Measurements from ENCODE around the gene SLC27A1.

Gene SLC27A1

DNA sequence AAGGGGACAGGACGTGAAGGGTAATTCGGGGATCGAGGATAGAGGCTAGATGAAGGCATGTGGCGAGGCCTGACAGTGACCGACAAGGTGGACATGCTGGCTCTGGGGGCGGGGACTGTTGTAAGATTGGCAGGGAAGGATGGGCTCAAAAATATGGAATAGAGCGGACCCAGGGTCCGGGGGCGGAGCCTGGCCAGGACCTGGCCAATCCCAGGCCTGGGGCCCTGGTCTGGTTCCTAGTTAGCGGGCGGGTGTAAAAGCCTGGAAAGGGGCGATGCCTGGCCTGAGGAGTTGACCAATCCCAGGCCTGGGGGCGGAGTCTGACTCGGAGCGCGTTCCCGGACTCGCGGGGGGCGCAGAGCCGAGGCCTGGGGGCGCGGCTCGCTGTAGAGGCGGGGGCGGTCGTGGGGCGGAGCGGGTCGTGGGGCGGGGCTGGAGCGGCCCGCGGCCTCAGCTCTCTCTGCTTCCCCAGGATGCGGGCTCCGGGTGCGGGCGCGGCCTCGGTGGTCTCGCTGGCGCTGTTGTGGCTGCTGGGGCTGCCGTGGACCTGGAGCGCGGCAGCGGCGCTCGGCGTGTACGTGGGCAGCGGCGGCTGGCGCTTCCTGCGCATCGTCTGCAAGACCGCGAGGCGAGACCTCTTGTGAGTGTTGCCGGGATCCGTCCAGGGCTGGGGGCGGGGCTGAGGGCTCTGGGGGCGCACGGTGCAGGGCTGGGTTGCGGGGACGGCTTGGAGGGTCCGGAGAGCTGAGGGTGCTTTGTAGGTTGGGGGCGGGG is at the start of gene SLC27A1:
TSS of gene SLC27A1 (plus strand) at position 457 of the 774 bp plus-strand sequence. CDS start at position 474, 17 bp downstream.
- peak; percentile 85 for DNase-seq

DNA sequence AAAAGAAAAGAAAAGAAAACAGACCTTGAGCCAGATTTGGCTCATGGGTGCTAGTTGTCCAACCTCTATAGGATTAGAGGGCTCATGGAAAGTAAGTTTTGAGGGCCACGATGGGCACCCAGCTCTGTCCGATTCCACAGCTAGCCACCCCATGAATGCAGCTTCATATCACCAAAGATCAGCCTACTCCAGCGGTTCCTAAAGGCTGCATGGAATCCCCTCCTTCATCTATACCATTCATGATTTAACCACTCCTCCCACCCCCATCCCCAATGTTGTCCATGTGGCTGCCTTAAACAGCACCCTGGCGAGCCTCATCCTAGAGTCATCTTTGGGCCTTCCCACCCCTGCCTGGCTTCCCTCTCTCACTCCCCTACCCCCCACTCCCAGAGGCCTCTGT is 48.4 kb upstream of the SLC27A1 start:
- no peak for DNase-seq

DNA sequence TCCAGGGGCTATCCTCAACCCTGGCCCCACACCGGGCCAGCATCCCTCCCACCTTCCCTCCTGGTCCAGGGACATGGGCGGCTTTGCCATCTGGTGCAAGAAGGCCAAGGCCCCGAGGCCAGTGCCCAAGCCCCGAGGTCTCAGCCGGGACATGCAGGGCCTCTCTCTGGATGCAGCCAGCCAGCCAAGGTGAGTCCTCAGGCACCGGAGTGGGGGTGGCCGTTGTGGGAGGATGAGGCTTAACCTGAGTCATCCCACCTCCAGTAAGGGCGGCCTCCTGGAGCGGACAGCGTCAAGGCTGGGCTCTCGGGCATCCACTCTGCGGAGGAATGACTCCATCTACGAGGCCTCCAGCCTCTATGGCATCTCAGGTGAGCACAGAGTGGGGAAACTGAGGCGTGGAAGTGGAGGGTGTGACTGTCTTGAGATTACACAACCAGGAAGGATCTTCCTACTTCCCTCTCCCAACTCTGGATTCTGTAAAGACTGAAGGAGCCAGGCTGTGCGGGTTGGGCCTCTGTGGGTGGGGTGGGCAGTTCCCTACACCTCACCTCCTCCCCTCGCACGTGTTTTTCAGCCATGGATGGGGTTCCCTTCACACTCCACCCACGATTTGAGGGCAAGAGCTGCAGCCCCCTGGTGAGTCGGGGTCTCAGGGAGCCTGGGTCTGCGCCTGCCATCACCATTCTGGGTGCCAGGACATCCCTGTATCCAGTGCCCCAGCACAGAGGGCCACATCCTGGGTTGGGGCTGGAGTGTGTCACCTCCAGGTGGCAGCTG is 46.7 kb upstream of the SLC27A1 start:
- DNase-seq: no peak

DNA sequence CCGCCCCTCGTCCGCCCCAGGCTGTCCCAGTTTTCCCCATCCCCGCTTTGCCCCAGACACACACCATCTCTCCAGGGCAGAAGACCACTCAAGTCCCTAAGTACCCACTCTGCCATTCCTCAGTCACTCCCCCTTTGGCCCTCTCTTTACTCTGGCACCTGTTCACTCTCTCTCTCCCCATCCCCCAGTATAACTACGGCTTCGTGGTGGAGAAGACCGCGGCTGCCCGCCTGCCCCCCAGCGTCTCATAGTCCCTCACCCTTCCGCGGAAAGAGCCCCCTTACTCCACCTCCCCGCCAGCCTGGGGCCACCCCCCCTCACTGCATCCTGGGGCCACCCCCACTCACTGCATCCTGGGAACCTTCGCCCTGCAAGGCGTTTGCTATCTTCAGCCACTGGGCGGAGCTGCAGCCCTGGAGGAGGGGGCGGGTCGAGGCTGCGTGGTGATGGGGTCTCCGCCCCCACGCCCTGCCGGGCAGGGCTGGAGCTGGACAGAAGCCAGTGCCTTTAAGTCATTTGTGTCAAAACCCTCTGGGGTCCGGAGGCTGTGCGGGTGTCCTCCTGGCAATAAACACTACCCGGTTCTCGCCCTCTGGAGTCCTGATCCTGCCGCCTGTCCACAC is 45.5 kb upstream of the SLC27A1 start:
- DNase-seq: no peak

DNA sequence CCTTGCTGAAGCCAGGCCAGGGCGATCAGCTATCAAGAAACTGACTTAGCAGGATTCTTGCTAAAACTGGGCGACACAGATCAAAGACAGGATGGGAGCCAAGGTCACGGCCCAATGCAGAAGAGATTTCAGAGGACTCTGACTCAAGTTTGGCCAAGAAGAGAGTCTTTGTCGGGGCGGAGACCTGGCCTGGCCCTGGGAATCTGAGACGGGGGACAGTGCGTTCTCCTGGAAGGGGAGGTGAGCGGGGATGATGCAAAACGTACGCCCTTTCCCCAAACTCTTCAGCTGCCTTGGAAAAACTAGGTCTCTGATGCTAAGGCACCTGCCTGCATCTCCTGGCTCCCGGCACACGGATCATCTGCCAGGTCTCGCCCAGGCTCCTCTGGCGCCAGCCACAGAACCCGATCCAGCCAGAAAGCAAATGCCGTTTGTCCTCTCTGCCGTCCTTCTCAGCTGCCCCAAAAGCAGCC is 40.6 kb upstream of the SLC27A1 start:
- no peak for DNase-seq

DNA sequence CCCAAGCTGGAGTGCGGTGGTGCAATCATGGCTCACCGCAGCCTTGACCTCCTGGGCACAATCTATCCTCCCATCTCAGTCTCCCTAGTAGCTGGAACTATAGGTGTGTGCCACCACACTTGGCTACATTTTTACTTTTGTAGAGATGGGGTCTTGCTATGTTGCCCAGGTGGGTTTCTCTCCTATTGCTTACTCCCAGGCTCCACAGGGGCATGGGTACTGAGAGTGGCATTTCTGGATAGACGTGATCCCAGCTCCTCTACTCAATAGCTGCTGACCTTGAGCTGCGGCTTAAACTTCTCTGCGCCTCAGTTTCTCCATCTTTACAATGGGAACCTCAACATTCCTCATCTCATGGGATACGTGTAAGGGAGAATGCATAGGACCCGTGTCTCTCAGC is 38.9 kb upstream of the SLC27A1 start:
- DNase-seq: no peak

DNA sequence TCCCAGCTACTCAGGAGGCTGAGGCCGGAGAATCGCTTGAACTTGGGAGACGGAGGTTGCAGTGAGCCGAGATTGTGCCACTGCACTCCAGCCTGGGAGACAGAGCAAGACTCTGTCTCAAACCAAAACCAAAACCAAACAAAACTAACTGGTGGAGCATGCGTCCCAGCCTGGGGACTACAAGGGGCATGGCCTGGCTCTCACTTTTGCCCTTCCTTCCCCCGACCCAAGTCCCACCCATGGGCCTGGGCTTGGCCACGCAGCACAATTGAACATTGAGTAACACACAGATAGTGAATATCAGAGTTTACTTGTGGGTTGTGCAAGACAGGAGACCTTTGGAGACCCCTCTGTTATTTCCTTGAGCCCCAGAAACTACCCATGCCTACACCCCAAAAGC is 35.1 kb upstream of the SLC27A1 start:
- no peak for DNase-seq

DNA sequence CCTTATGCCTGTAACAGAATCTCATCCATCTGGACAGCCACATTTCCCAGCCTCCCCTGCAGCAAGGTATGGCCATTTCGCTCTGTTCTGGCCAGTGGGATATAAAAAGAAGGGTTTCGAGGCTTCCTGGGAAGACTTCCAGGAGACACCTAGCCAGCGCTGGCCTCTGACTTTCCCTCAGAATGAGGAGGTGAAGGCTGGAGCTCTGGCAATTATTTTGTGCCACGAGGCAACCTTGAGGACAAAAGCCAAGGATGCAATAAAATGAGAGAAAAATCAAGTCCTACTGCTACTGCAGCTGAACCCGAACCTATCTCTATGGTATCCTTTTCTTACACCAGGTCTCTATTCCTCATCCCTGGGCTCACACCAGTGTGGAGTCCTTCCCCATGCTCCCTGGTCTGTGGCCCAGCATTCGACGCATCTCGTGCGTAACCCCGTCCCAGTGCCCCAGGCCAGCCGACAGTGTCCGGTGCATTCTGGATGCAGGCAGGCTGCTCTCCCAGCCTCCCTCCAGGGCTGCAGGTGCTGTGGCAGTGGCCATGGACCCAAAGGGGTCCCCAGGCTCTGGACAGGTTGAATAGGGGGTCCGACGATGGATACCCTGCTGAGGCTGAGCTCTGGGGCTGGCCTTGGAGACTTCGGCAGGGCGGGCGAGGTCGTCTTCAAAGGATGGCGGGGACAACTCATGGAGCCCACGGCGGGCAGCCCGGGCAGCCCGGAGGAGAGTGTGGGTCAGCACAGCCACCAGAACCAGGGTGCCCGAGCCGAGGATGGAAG is 34.0 kb upstream of the SLC27A1 start:
- no peak for DNase-seq

DNA sequence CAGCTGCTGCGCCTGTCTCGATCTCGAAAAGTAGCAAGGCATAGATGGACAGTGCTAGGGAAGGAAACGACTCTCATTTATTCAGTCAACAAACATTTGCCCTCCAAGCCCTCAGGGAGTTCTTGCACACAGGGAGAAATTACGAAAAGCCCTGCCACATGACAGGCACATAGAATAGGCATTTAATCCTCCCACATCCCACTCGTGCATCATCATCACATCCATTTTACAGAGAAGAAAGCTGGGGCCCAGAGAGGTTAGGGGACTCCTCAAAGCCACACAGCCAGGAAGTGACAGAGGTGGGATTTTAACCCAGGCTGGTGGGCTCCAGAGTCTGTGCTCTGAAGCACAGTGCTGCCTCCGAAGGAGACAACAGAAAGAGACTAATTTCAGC is 33.5 kb upstream of the SLC27A1 start:
- DNase-seq: no peak

DNA sequence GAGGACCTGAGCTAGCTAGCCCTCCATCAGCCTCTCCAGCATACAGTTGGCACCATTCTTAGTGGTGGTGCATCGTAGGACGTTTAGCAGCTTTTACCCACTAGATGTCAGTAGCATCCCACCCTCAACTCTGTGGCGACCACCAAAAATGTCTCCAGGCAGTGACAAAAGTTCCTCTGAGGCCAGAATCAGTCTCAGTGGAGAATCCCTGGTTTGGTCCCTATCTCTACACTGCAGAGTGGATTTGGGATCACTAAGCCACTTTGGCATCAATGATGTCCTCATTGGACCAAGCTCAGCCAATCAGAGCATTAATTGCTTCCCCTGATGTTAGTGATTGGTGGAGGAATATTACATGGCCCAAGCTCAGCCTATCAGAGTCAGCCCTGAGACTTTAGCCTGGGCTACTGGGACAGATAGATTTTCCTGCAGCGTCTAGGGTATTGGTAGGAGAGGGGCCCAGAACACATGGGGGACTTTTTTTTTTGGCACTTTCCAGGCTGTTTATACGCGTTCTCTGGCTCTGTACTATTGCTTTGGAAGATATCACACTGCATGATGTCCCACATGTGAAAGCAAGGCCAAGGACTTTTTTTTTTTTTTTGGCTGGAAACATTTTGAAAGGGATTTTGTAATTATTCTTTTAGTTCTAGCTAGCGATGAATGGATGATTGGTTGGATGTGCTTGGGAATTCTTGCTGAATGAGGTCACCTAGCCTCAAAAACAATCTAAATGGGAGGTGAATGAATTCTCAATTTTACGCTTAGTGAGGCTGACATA is 28.9 kb upstream of the SLC27A1 start:
- DNase-seq: no peak

DNA sequence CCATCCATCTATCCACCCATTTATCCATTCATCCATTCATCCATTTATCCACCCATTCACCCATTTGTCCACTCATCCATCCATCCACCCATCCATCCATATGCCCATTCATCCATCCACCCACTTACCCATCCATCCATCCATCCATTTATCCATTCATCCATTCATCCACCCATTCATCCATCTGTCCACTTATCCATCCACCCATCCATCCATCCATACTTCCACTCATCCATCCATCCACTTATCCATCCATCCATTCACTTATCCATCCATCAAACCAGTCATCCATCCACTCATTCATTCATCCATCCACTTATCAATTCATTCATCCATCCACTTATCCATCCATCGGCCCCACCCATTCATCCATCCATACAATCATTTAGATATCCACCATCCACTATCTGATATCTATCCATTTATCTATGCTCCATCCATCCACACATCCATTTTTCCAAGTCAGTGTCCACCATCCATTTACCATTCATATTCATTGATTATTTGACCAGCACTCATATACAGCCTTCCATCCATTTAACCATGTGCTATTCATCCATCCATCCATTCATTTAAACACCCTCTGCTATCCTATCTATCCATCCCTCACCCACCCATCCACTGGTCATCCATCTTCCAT is 24.7 kb upstream of the SLC27A1 start:
- DNase-seq: no peak

DNA sequence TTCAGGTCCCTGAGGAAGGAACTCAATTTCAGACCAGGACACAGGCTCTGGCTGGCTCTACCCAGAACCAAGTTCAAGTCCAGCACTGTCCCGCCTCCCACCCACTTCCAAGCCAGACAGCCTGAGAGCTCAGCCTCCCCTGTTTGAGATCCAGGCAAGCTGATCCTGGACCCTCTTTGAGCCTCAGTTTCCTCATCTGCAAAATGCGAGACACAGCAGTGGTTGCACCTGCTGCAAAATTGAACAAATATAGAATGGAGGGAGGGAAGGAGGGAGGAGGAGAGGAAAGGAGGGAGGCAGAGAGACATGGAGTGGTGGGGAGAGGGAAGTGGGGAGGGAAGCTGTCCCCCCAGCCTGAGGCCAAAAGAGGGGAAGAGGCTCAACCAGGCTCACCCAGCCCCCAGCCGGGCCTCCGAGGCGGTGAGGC is 22.6 kb upstream of the SLC27A1 start:
- no peak for DNase-seq

DNA sequence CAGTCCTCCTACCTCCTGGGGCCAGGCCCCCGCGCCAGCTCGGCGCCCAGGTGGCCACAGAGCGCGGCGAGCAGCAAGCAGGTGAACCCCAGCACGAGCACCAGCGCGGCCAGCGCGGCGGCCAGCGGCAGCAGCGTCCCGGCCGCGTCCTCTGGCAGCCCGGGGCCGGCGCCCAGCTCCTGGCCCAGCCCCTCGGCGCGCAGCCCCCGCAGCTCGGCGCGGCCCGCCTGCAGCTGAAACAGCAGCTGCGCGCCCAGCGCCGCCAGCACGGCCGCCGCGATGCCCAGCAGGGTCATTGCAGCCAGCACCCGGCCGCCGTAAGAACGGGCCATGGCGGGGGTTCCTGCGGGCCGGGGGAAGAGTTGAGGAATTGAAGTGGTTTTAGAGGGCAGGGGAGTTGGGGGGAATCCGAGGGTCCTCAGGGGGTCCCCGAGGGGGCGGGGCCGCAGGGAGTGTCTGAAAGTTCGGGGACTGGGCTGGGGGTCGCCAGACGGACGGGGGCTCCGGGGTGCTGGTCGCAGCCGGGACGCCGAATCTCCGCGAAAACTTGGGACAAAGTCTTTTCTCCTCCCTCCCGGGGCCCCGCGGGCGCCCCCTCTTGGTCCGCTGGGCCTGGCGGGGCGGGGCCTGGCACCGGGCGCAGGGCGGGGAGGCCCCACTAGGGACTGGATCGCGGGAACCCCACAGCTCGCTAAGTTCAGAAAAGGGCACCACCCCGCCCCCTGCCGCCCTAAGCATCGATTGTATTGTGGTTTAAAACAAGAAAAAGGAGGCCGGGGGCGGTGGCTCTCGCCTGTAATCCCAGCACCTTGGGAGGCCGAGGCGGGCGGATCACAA is 22.0 kb upstream of the SLC27A1 start, which contains the start of gene TMEM221:
TSS of gene TMEM221 (minus strand) at position 538 of the 837 bp plus-strand sequence. CDS start at position 332, 206 bp downstream.
- no peak for DNase-seq

DNA sequence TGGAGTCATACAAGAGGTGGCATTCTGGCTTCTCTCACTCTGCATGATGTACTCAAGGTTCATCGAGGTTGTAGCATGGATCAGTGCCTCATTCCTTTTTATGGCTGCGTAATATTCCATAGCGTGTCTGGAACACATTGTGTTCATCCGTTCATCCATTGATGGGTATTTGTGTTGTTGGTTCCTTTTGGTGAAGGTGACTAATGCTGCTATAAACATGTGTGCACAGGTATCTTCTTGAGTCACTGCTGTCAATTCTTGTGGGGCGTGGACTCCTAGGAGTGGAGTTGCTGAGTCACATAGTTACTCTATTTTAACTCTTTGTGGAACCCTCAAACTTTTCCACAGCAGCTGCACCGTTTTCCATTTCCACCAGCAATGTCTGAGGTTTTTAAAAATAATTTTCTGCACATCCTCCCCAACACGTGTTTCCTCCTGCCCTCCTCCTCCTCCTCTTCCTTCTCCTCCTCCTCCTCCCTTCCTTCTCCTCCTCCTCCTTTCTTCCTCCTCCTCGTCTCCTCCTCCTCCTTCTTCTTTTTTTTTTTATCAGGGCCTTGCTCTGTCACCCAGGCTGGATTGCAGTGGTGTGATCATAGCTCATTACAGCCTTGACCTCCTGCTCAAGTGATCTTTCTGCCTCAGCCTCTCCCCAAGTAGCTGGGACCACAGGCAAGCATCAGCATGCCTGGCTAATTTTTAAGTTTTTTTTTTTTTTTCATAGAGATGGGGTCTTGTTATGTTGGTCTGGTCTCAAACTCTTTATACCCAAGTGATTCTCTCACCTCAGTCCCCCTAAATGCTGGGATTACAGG is 19.9 kb upstream of the SLC27A1 start:
- no peak for DNase-seq

DNA sequence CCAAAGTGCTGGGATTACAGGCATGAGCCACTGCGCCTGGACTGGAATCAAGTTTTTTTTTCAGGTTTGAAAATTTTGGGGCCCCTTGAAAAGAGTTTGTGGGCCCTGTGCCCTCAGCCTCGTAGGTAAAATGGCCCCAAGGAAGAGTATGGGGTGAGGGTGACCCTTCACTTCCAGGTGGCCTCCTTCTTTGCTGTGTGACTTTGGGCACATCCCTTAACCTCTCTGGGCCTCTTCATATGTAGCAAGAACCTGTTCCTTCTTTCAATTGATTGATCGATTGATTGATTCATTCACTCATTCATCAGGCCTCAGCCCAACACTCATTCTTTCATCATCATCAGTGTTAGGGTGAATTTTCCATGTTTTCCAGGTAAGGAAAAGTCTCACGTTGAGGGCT is 18.5 kb upstream of the SLC27A1 start:
- no peak for DNase-seq

DNA sequence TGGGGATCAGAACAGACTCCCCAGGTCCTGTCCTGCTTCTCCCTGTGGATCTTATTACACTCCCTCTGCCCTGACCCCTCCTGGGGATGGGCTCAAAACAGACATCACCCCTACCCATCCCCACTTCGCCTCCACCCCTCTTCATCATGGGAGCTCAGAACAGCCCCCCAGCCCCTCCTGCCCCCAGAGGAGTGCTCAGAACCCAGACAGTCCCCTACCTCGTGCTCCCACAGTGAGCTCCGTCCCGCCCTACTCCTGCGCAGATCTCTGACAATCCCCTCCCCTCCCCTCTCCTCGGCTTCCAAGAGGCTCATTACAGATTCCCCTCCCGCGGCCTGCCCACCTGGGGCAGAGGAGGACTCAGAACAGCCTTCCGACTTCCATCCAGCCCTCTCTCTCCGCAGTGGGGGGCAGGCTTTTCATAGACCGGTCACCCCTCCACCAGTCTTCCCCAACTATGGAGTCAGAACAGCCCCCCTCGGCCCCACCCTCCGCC is 15.7 kb upstream of the SLC27A1 start:
- no peak for DNase-seq

DNA sequence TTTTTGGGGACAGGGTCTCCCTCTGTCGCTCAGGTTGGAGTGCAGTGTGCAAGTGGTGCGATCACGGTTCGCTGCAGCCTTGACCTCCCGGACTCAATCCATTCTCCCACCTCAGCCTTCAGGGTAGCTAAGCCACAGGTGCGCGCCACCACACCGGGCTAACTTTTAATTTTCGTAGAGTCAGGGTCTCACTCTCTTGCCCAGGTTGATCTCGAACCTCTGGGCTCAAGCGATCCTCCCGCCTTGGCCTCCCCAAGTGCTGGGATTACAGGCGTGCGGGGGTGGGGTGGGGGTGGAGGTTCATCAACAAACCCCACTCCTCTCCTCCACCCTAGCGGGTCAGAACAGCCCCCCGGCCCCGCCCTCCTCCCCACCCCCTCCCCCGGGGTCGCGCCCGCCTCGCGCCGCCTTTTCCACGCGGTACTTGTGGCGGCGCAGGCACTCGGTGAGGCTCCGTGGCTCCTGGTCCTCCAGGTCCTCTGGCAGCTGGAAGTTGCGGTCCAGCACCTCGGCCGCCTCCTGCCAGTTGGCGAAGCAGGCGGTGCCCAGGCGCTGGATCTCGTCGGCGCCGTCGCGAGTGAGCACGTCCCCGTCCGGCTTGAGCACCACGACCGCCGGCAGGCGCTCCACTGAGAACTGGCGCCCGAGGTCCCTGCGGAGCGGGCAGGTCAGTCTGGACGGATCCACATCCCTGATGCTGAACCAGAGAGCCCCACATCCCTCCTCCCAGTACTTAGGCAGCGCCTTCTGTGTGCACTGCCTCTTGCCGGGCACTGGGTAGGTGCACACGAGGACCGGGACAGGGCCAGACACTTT is 14.8 kb upstream of the SLC27A1 start:
- no peak for DNase-seq

DNA sequence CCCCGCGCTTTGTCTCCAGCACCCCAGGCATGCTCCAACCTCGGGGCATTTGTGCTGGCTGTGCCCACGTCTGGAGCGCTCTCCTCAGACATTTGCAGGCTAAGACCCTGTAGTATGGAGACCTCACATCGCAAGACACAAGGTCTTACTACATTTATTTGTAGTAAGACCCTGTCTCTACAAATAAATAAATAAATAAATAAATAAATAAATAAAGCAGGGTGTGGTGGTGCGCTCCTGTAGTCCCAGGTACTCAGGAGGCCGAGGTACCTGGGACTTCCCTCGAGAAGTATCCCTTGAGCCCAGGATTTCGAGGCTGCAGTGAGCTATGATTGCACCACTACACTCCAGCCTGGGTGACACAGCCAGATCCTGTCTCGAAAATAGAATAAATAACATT is 14.2 kb upstream of the SLC27A1 start:
- no peak for DNase-seq

Measured in NCI-H1417 treated with DMSO at 0.1 percent for 48 hours (cell line).